HEK293 (cell line): ENCODE measurements around the gene PCDH15.

Experiments
- CTCF ChIA-PET: fragments of 350-600 bp; formaldehyde crosslinking; extraction: SDS; loops from one replicate; lab custom pipeline; 2021; ENCODE audit warnings: antibody characterized with exemption; lab: Yijun Ruan, JAX
- POLR2A ChIA-PET: fragments of 300-600 bp; formaldehyde crosslinking; extraction: SDS; loops from one replicate; lab custom pipeline; 2020; ENCODE audit warnings: antibody characterized with exemption, inconsistent platforms; lab: Yijun Ruan, JAX
- H3K27ac ChIP-seq: fragments of 200-500 bp; sonication (Bioruptor generic); 2 replicates; pipeline ENCODE4 v1.5.1; 2014; ENCODE audit warnings: low read depth, low read length, control low read depth, inconsistent platforms; ENCODE audit errors: extremely low read depth
- H3K36me3 ChIP-seq, 2 experiments: fragments of 200-500 bp in 1 of 2; sonication (Bioruptor generic) in 1 of 2; 1 replicate in 1 of 2; 2 replicates in 1 of 2; pipeline ENCODE4 v1.5.1; 2014 to 2017; ENCODE audit warnings: inconsistent platforms in 2 of 2, low read length in 2 of 2; ENCODE audit not compliant: control insufficient read depth in 2 of 2, insufficient read depth in 1 of 2
- H3K4me1 ChIP-seq: fragments of 200-500 bp; sonication (Bioruptor generic); 2 replicates; pipeline ENCODE4 v1.5.1; 2014; ENCODE audit warnings: mild to moderate bottlenecking, low read length, inconsistent platforms; ENCODE audit not compliant: control insufficient read depth, insufficient read depth
- H3K4me3 ChIP-seq: 2 replicates; pipeline ENCODE4 v1.5.1; 2011; ENCODE audit warnings: low read depth, mild to moderate bottlenecking, control low read depth, low read length, moderate library complexity
- H3K9me3 ChIP-seq: fragments of 200-500 bp; sonication (Bioruptor generic); 2 replicates; pipeline ENCODE4 v1.5.1; 2014; ENCODE audit warnings: low read depth, low read length, inconsistent platforms; ENCODE audit not compliant: control insufficient read depth, insufficient read depth
- GLI2 ChIP-seq: fragments of 450-650 bp; formaldehyde crosslinking; IDR thresholded peaks from 2 replicates; pipeline ENCODE4; 2017; ENCODE audit warnings: missing biosample characterization, missing genetic modification characterization, low read depth, borderline replicate concordance
- KLF8 ChIP-seq: fragments of 450-650 bp; formaldehyde crosslinking; IDR thresholded peaks from 2 replicates; pipeline ENCODE4 v1.5.1; 2016; ENCODE audit warnings: missing biosample characterization, missing genetic modification characterization
- MYNN ChIP-seq: fragments of 450-650 bp; formaldehyde crosslinking; IDR thresholded peaks from 2 replicates; pipeline ENCODE4 v1.5.1; 2016; ENCODE audit warnings: missing biosample characterization, missing genetic modification characterization, borderline replicate concordance
- TCF7L2 ChIP-seq: IDR thresholded peaks from 2 replicates; pipeline ENCODE4 v1.6.1; 2011; ENCODE audit warnings: low read depth, mild to moderate bottlenecking, inconsistent platforms, low read length, moderate library complexity, borderline replicate concordance
- YY2 ChIP-seq: fragments of 450-650 bp; formaldehyde crosslinking; IDR thresholded peaks from 2 replicates; pipeline ENCODE4 v1.5.1; 2016; ENCODE audit warnings: missing biosample characterization, missing genetic modification characterization
- ZFP3 ChIP-seq: fragments of 450-650 bp; formaldehyde crosslinking; IDR thresholded peaks from 2 replicates; pipeline ENCODE4 v1.5.1; 2016; ENCODE audit warnings: low read depth, missing biosample characterization, missing genetic modification characterization
- ZNF16 ChIP-seq: fragments of 450-650 bp; formaldehyde crosslinking; IDR thresholded peaks from 2 replicates; pipeline ENCODE4 v1.5.1; 2016; ENCODE audit warnings: low read depth, missing biosample characterization, missing genetic modification characterization
- ZNF184 ChIP-seq: fragments of 450-650 bp; IDR thresholded peaks from 2 replicates; pipeline ENCODE4 v1.5.1; 2018; ENCODE audit warnings: missing biosample characterization, mild to moderate bottlenecking, missing genetic modification characterization
- ZNF248 ChIP-seq: fragments of 450-650 bp; formaldehyde crosslinking; IDR thresholded peaks from 2 replicates; pipeline ENCODE4 v1.5.1; 2017; ENCODE audit warnings: missing biosample characterization, missing genetic modification characterization
- ZNF266 ChIP-seq: fragments of 450-650 bp; formaldehyde crosslinking; IDR thresholded peaks from 2 replicates; pipeline ENCODE4 v1.5.1; 2016; ENCODE audit warnings: missing biosample characterization, missing genetic modification characterization, low read depth
- ZNF302 ChIP-seq: fragments of 450-650 bp; formaldehyde crosslinking; IDR thresholded peaks from 2 replicates; pipeline ENCODE4 v1.5.1; 2016; ENCODE audit warnings: missing biosample characterization, missing genetic modification characterization, low read depth
- ZNF48 ChIP-seq: fragments of 450-650 bp; formaldehyde crosslinking; IDR thresholded peaks from 2 replicates; pipeline ENCODE4 v1.5.1; 2016; ENCODE audit warnings: missing biosample characterization, missing genetic modification characterization
- ZNF501 ChIP-seq: fragments of 450-650 bp; formaldehyde crosslinking; IDR thresholded peaks from 2 replicates; pipeline ENCODE4 v1.5.1; 2016; ENCODE audit warnings: missing biosample characterization, missing genetic modification characterization
- ZNF529 ChIP-seq: fragments of 450-650 bp; formaldehyde crosslinking; IDR thresholded peaks from 2 replicates; pipeline ENCODE4 v1.5.1; 2017; ENCODE audit warnings: missing genetic modification characterization, missing biosample characterization; ENCODE audit not compliant: insufficient replicate concordance
- ZNF621 ChIP-seq: fragments of 450-650 bp; formaldehyde crosslinking; IDR thresholded peaks from 2 replicates; pipeline ENCODE4 v1.5.1; 2017; ENCODE audit warnings: missing biosample characterization, missing genetic modification characterization
- ZNF629 ChIP-seq: fragments of 450-650 bp; formaldehyde crosslinking; IDR thresholded peaks from 2 replicates; pipeline ENCODE4 v1.5.1; 2017; ENCODE audit warnings: missing biosample characterization, missing genetic modification characterization
- ZNF660 ChIP-seq: fragments of 450-650 bp; IDR thresholded peaks from 2 replicates; pipeline ENCODE4 v1.5.1; 2018; ENCODE audit warnings: missing biosample characterization, mild to moderate bottlenecking, missing genetic modification characterization
- ZNF677 ChIP-seq: fragments of 450-650 bp; IDR thresholded peaks from 2 replicates; pipeline ENCODE4 v1.5.0; 2018; ENCODE audit warnings: missing biosample characterization, mild to moderate bottlenecking, missing genetic modification characterization, moderate library complexity
- ZNF791 ChIP-seq: fragments of 450-650 bp; formaldehyde crosslinking; IDR thresholded peaks from 2 replicates; pipeline ENCODE4 v1.5.1; 2016; ENCODE audit warnings: missing biosample characterization, missing genetic modification characterization
- ZNF830 ChIP-seq: fragments of 450-650 bp; IDR thresholded peaks from 2 replicates; pipeline ENCODE4 v1.5.0; 2018; ENCODE audit warnings: missing biosample characterization, missing genetic modification characterization, low read depth, mild to moderate bottlenecking, moderate library complexity
- TF ChIP-seq, protein P1 (sequence below): fragments of 450-650 bp; formaldehyde crosslinking; IDR thresholded peaks from 2 replicates; pipeline ENCODE4 v1.5.1; 2016; ENCODE audit warnings: missing biosample characterization, missing genetic modification characterization
- TF ChIP-seq, protein P2 (sequence below): fragments of 450-650 bp; formaldehyde crosslinking; IDR thresholded peaks from 2 replicates; pipeline ENCODE4 v1.5.1; 2016; ENCODE audit warnings: missing biosample characterization, missing genetic modification characterization
- TF ChIP-seq, protein P3 (sequence below): fragments of 450-650 bp; formaldehyde crosslinking; IDR thresholded peaks from 2 replicates; pipeline ENCODE4 v1.5.1; 2017; ENCODE audit warnings: missing biosample characterization, missing genetic modification characterization
- TF ChIP-seq, protein P4 (sequence below): fragments of 450-650 bp; formaldehyde crosslinking; IDR thresholded peaks from 2 replicates; pipeline ENCODE4 v1.5.1; 2016; ENCODE audit warnings: missing biosample characterization, missing genetic modification characterization
- TF ChIP-seq, protein P5 (sequence below): IDR thresholded peaks from 2 replicates; pipeline ENCODE4 v1.6.1; 2011; ENCODE audit warnings: mild to moderate bottlenecking, low read depth, low read length, borderline replicate concordance
- TF ChIP-seq, protein P6 (sequence below): fragments of 450-650 bp; formaldehyde crosslinking; conservative IDR thresholded peaks from 2 replicates; pipeline ENCODE4 v1.5.1; 2016; ENCODE audit warnings: low read depth, missing biosample characterization, missing genetic modification characterization

Gene PCDH15

DNA sequence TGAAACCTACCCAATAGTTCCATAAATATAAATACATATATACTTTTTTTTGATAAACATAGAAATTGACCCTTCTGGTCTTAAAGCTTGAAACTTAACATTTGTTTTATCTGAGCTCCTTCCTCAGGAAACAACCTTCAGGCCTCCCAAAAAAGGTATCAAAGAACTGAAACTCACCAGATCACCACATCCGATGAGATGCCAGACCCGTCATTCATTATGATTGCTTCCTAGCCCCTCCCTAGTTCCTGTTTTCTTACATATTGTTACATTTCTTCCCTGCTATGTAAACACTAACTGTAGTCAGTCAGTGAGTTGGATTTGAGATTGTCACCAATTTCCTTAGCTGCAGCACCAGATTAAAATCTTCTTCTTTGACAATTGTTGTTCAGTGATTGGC is 663.6 kb downstream of the PCDH15 start:
- POLR2A ChIA-PET: no interaction called here
- Histone ChIP-seq H3K4me3 (no peak overlapping the region), H3K36me3 (no peaks in the 10 kb centered on the region), H3K27ac (no peak overlapping the region), H3K4me1 (no peaks in the 10 kb centered on the region), H3K9me3 (no peaks in the 10 kb centered on the region)
- CTCF ChIA-PET: no interaction called here
- TF ChIP-seq, protein P1, sequence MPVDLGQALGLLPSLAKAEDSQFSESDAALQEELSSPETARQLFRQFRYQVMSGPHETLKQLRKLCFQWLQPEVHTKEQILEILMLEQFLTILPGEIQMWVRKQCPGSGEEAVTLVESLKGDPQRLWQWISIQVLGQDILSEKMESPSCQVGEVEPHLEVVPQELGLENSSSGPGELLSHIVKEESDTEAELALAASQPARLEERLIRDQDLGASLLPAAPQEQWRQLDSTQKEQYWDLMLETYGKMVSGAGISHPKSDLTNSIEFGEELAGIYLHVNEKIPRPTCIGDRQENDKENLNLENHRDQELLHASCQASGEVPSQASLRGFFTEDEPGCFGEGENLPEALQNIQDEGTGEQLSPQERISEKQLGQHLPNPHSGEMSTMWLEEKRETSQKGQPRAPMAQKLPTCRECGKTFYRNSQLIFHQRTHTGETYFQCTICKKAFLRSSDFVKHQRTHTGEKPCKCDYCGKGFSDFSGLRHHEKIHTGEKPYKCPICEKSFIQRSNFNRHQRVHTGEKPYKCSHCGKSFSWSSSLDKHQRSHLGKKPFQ: no peak
- TF ChIP-seq ZNF501 (tag by site-specific recombination) (no peak), ZNF266 (tag by site-specific recombination) (no peak), ZNF830 (tag by site-specific recombination) (no peak), TCF7L2 (no peak), ZFP3 (no peak), ZNF629 (tag by site-specific recombination) (no peak), ZNF791 (tag by site-specific recombination) (no peak), KLF8 (tag by site-specific recombination) (no peak), ZNF677 (no peak), ZNF529 (tag by site-specific recombination) (no peak), ZNF16 (no peak)
- TF ChIP-seq, protein P2, sequence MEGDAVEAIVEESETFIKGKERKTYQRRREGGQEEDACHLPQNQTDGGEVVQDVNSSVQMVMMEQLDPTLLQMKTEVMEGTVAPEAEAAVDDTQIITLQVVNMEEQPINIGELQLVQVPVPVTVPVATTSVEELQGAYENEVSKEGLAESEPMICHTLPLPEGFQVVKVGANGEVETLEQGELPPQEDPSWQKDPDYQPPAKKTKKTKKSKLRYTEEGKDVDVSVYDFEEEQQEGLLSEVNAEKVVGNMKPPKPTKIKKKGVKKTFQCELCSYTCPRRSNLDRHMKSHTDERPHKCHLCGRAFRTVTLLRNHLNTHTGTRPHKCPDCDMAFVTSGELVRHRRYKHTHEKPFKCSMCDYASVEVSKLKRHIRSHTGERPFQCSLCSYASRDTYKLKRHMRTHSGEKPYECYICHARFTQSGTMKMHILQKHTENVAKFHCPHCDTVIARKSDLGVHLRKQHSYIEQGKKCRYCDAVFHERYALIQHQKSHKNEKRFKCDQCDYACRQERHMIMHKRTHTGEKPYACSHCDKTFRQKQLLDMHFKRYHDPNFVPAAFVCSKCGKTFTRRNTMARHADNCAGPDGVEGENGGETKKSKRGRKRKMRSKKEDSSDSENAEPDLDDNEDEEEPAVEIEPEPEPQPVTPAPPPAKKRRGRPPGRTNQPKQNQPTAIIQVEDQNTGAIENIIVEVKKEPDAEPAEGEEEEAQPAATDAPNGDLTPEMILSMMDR (tag by site-specific recombination): no peak
- TF ChIP-seq, protein P3, sequence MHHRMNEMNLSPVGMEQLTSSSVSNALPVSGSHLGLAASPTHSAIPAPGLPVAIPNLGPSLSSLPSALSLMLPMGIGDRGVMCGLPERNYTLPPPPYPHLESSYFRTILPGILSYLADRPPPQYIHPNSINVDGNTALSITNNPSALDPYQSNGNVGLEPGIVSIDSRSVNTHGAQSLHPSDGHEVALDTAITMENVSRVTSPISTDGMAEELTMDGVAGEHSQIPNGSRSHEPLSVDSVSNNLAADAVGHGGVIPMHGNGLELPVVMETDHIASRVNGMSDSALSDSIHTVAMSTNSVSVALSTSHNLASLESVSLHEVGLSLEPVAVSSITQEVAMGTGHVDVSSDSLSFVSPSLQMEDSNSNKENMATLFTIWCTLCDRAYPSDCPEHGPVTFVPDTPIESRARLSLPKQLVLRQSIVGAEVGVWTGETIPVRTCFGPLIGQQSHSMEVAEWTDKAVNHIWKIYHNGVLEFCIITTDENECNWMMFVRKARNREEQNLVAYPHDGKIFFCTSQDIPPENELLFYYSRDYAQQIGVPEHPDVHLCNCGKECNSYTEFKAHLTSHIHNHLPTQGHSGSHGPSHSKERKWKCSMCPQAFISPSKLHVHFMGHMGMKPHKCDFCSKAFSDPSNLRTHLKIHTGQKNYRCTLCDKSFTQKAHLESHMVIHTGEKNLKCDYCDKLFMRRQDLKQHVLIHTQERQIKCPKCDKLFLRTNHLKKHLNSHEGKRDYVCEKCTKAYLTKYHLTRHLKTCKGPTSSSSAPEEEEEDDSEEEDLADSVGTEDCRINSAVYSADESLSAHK (tag by site-specific recombination): no peak
- TF ChIP-seq, protein P4, sequence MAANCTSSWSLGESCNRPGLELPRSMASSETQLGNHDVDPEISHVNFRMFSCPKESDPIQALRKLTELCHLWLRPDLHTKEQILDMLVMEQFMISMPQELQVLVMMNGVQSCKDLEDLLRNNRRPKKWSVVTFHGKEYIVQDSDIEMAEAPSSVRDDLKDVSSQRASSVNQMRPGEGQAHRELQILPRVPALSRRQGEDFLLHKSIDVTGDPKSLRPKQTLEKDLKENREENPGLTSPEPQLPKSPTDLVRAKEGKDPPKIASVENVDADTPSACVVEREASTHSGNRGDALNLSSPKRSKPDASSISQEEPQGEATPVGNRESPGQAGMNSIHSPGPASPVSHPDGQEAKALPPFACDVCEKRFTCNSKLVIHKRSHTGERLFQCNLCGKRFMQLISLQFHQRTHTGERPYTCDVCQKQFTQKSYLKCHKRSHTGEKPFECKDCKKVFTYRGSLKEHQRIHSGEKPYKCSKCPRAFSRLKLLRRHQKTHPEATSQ: no peak
- TF ChIP-seq, protein P5, sequence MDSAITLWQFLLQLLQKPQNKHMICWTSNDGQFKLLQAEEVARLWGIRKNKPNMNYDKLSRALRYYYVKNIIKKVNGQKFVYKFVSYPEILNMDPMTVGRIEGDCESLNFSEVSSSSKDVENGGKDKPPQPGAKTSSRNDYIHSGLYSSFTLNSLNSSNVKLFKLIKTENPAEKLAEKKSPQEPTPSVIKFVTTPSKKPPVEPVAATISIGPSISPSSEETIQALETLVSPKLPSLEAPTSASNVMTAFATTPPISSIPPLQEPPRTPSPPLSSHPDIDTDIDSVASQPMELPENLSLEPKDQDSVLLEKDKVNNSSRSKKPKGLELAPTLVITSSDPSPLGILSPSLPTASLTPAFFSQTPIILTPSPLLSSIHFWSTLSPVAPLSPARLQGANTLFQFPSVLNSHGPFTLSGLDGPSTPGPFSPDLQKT: no peak

DNA sequence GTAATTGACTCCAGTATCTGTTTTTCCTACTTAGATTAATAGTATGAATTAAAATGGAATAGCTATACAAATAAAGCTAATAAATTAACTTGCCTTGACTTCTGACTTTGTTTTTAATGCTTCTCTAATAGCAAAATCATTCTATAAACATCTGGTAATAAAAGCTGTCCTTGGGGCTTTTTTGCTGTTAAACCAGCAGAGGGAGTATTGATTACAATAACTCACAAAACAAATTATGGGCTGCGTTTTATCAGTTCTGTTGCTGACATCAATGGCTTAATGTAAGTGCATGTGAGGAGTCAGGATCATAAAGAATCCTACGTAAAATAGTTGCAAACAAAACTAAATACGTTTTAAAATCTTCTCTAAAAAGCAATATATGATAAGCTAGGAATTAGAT is 667.8 kb downstream of the PCDH15 start:
- Histone ChIP-seq H3K36me3 (no peaks in the 10 kb centered on the region), H3K9me3 (no peaks in the 10 kb centered on the region), H3K27ac (no peak overlapping the region), H3K4me3 (no peak overlapping the region), H3K4me1 (no peaks in the 10 kb centered on the region)
- POLR2A ChIA-PET: no interaction called here
- CTCF ChIA-PET: interaction anchor here (0.6 to 0.7 kb wide), 2 partner anchors 18 to 864 kb away, joined by 3 to 4 read pairs; no protein-coding TSS in a partner anchor
- TF ChIP-seq ZNF248 (tag by site-specific recombination) (no peak), ZNF621 (tag by site-specific recombination) (no peak), MYNN (tag by site-specific recombination) (no peak), ZNF184 (no peak), ZNF48 (tag by site-specific recombination) (no peak), GLI2 (tag by site-specific recombination) (no peak), ZNF302 (tag by site-specific recombination) (no peak), ZNF660 (no peak), YY2 (tag by site-specific recombination) (no peak), KLF8 (tag by site-specific recombination) (no peak)
- TF ChIP-seq, protein P6, sequence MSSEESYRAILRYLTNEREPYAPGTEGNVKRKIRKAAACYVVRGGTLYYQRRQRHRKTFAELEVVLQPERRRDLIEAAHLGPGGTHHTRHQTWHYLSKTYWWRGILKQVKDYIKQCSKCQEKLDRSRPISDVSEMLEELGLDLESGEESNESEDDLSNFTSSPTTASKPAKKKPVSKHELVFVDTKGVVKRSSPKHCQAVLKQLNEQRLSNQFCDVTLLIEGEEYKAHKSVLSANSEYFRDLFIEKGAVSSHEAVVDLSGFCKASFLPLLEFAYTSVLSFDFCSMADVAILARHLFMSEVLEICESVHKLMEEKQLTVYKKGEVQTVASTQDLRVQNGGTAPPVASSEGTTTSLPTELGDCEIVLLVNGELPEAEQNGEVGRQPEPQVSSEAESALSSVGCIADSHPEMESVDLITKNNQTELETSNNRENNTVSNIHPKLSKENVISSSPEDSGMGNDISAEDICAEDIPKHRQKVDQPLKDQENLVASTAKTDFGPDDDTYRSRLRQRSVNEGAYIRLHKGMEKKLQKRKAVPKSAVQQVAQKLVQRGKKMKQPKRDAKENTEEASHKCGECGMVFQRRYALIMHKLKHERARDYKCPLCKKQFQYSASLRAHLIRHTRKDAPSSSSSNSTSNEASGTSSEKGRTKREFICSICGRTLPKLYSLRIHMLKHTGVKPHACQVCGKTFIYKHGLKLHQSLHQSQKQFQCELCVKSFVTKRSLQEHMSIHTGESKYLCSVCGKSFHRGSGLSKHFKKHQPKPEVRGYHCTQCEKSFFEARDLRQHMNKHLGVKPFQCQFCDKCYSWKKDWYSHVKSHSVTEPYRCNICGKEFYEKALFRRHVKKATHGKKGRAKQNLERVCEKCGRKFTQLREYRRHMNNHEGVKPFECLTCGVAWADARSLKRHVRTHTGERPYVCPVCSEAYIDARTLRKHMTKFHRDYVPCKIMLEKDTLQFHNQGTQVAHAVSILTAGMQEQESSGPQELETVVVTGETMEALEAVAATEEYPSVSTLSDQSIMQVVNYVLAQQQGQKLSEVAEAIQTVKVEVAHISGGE: no peak
